ENCODE results near the gene TBC1D16. TPM values are rescaled to one million over a fixed set of nuclear protein-coding genes. Genes with fewer than 3 reads are reported as not detected.

The TBC1D16 gene
- total and polyA plus RNA-seq, 2 donors (not counting 1 experiment from before 2014, with no cell fraction given), result 8.3 to 30.4 TPM

DNA sequence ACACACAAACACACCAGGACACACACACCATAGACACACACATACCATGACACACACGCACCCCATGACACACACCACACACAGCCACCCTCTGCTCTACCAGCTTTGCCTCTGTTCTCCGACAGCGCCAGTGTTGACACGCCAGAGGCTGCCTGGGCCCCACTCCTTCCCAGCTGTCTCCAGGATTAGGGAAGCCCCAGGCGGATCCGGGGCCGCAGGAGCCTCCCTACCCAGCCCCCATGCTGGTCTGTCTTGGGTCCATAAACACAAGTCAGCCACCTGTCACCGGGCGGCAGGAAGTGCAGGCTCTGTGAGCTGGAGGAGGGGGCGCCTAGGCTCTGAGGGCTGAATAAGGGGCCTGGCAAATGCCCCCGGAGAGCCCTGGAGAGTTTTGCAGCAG lies 10.5 kb downstream of the TBC1D16 start:
- Histone ChIP-seq H3K9me3 (ENCODE audit: control insufficient read depth, insufficient read depth, low read depth, low read length) (no peaks in the 10 kb centered on the region), H3K4me3 (replicated peaks in 1 of 4; ENCODE audit: control extremely low read depth in 1 of 4, insufficient read depth in 1 of 4, low read depth in 3 of 4, low read length in 4 of 4) (no peak overlapping the region), H3K27me3 (ENCODE audit: control insufficient read depth, insufficient read depth, low read length) (no peaks in the 10 kb centered on the region), H3K79me2 (ENCODE audit: control insufficient read depth, insufficient read depth, low read length) (peaks cover 4% of the 10 kb centered on the region), H3K4me1 (ENCODE audit: control insufficient read depth, extremely low read depth, insufficient read depth, low read length) (peaks cover 12% of the 10 kb centered on the region), H3K27ac (ENCODE audit: insufficient read depth, low read length) (no peak overlapping the region), H3K36me3 (ENCODE audit: control insufficient read depth, insufficient read depth, low read length) (no peaks in the 10 kb centered on the region), H4K20me1 (ENCODE audit: control insufficient read depth, extremely low read depth, insufficient read depth, low read length) (no peaks in the 10 kb centered on the region), H2AFZ (ENCODE audit: low read length) (no peak overlapping the region), H3K9ac (ENCODE audit: insufficient read depth, low read length) (no peak overlapping the region), H3K4me2 (ENCODE audit: extremely low read depth, insufficient read depth, low read length) (no peak overlapping the region)
- DNase-seq (ENCODE audit: low read depth in 2 of 2), result no peak
- no peak for TF ChIP-seq EZH2 (IDR thresholded peaks at IDR 0.05; ENCODE audit: low read length, missing control alignments)

- Histone ChIP-seq H3K4me1 (ENCODE audit: control insufficient read depth, extremely low read depth, insufficient read depth, low read length) (peaks cover 7% of the 10 kb centered on the region), H3K4me3 (replicated peaks in 1 of 4; ENCODE audit: control extremely low read depth in 1 of 4, insufficient read depth in 1 of 4, low read depth in 3 of 4, low read length in 4 of 4) (peak overlapping the region in 1 of 4 experiments; percentile 17), H4K20me1 (ENCODE audit: control insufficient read depth, extremely low read depth, insufficient read depth, low read length) (no peaks in the 10 kb centered on the region), H3K27me3 (ENCODE audit: control insufficient read depth, insufficient read depth, low read length) (no peaks in the 10 kb centered on the region), H3K4me2 (ENCODE audit: extremely low read depth, insufficient read depth, low read length) (peak overlapping the region; percentile 73), H3K9ac (ENCODE audit: insufficient read depth, low read length) (no peak overlapping the region), H3K79me2 (ENCODE audit: control insufficient read depth, insufficient read depth, low read length) (peaks cover 4% of the 10 kb centered on the region), H2AFZ (ENCODE audit: low read length) (no peak overlapping the region), H3K36me3 (ENCODE audit: control insufficient read depth, insufficient read depth, low read length) (no peaks in the 10 kb centered on the region), H3K9me3 (ENCODE audit: control insufficient read depth, insufficient read depth, low read depth, low read length) (no peaks in the 10 kb centered on the region), H3K27ac (ENCODE audit: insufficient read depth, low read length) (no peak overlapping the region)
- no peak for DNase-seq (ENCODE audit: low read depth in 2 of 2)
- TF ChIP-seq EZH2 (IDR thresholded peaks at IDR 0.05; ENCODE audit: low read length, missing control alignments), result no peak
- no peak for TF ChIP-seq CTCF (conservative IDR thresholded peaks at IDR 0.05 in 1 of 2, IDR thresholded peaks at IDR 0.05 in 1 of 2; ENCODE audit: low read depth in 1 of 2, low read length in 2 of 2)
Measured at GRCh38 chr17:80024206-80024972, 11.3 kb downstream of the TBC1D16 start.

GRCh38 chr17:80023481-80024205 lies 12.0 kb downstream of the TBC1D16 start:
- no peaks in the 10 kb centered on the region for H3K9me3 ChIP-seq (ENCODE audit: control insufficient read depth, insufficient read depth, low read depth, low read length)
- H3K4me2 ChIP-seq (ENCODE audit: extremely low read depth, insufficient read depth, low read length), result peak overlapping the region; percentile 73
- no peaks in the 10 kb centered on the region for H3K36me3 ChIP-seq (ENCODE audit: control insufficient read depth, insufficient read depth, low read length)
- no peak overlapping the region for H2AFZ ChIP-seq (ENCODE audit: low read length)
- H3K27ac ChIP-seq (ENCODE audit: insufficient read depth, low read length), result no peak overlapping the region
- H3K27me3 ChIP-seq (ENCODE audit: control insufficient read depth, insufficient read depth, low read length), result no peaks in the 10 kb centered on the region
- TF ChIP-seq CTCF (conservative IDR thresholded peaks at IDR 0.05 in 1 of 2, IDR thresholded peaks at IDR 0.05 in 1 of 2; ENCODE audit: low read depth in 1 of 2, low read length in 2 of 2) (no peak), EZH2 (IDR thresholded peaks at IDR 0.05; ENCODE audit: low read length, missing control alignments) (no peak)
- H3K4me3 ChIP-seq (replicated peaks in 1 of 4; ENCODE audit: control extremely low read depth in 1 of 4, insufficient read depth in 1 of 4, low read depth in 3 of 4, low read length in 4 of 4), result peak overlapping the region in 1 of 4 experiments; percentile 17
- no peak overlapping the region for H3K9ac ChIP-seq (ENCODE audit: insufficient read depth, low read length)
- DNase-seq (ENCODE audit: low read depth in 2 of 2), result no peak
- peaks cover 4% of the 10 kb centered on the region for H3K79me2 ChIP-seq (ENCODE audit: control insufficient read depth, insufficient read depth, low read length)
- H4K20me1 ChIP-seq (ENCODE audit: control insufficient read depth, extremely low read depth, insufficient read depth, low read length), result no peaks in the 10 kb centered on the region
- peaks cover 2% of the 10 kb centered on the region for H3K4me1 ChIP-seq (ENCODE audit: control insufficient read depth, extremely low read depth, insufficient read depth, low read length)
